D341Med (cell line): ENCODE data around the gene CARTPT.

Source experiments
- DNase-seq: peaks from one replicate; pipeline ENCODE4 v3.0.0; 2012; ENCODE audit warnings: low spot score

CARTPT gene

GRCh38 chr5:71737931-71738539 is 19.0 kb downstream of the CARTPT start:
- DNase-seq, result no peak

GRCh38 chr5:71738662-71739361 is 19.7 kb downstream of the CARTPT start:
- DNase-seq, result no peak

GRCh38 chr5:71740015-71740753 is 21.1 kb downstream of the CARTPT start:
- no peak for DNase-seq

- no peak for DNase-seq
Observed at GRCh38 chr5:71743155-71743554, 24.1 kb downstream of the CARTPT start.

GRCh38 chr5:71744009-71744790 is 25.1 kb downstream of the CARTPT start:
- DNase-seq, result no peak

- no peak for DNase-seq
Observed at GRCh38 chr5:71747182-71747581, 28.1 kb downstream of the CARTPT start.

- DNase-seq, result no peak
Observed at GRCh38 chr5:71748360-71748759, 29.3 kb downstream of the CARTPT start.

- no peak for DNase-seq
Observed at GRCh38 chr5:71751422-71751821, 32.3 kb downstream of the CARTPT start.

GRCh38 chr5:71752441-71753190 is 33.5 kb downstream of the CARTPT start:
- no peak for DNase-seq

GRCh38 chr5:71757590-71758543 is 38.8 kb downstream of the CARTPT start:
- DNase-seq, result peak; percentile 79

GRCh38 chr5:71762826-71763225 is 43.8 kb downstream of the CARTPT start:
- DNase-seq, result no peak

GRCh38 chr5:71767661-71768060 is 48.6 kb downstream of the CARTPT start:
- no peak for DNase-seq

- no peak for DNase-seq
Observed at GRCh38 chr5:71769287-71769686, 50.2 kb downstream of the CARTPT start.

GRCh38 chr5:71770381-71770780 is 51.3 kb downstream of the CARTPT start:
- DNase-seq, result no peak
